SK-N-SH (cell line): ENCODE measurements around the gene ZMIZ1.

Source experiments
- CTCF ChIP-seq: fragments of 200-600 bp; sonication (generic); IDR thresholded peaks from 2 replicates; pipeline ENCODE4 v1.6.1; 2017; ENCODE audit warnings: antibody characterized with exemption, mild to moderate bottlenecking, moderate library complexity
- FOSL2 ChIP-seq: IDR thresholded peaks from 2 replicates; pipeline ENCODE4 v1.4.0; 2012; ENCODE audit warnings: low read depth, mild to moderate bottlenecking, moderate library complexity, borderline replicate concordance
- FOXM1 ChIP-seq: IDR thresholded peaks from 2 replicates; pipeline ENCODE4 v1.4.0; 2012; ENCODE audit warnings: low read depth, mild to moderate bottlenecking
- GABPA ChIP-seq: IDR thresholded peaks from 2 replicates; pipeline ENCODE4 v1.4.0; 2012; ENCODE audit warnings: low read depth, mild to moderate bottlenecking
- JUND ChIP-seq: IDR thresholded peaks from 2 replicates; pipeline ENCODE4 v1.4.0; 2012
- MAX ChIP-seq: IDR thresholded peaks from 2 replicates; pipeline ENCODE4 v1.4.0; 2012; ENCODE audit warnings: low read depth
- MXI1 ChIP-seq: IDR thresholded peaks from 2 replicates; pipeline ENCODE4 v1.6.1; 2012; ENCODE audit warnings: mild to moderate bottlenecking, low read depth, low read length, improper control_type of control experiment
- NRF1 ChIP-seq: IDR thresholded peaks from 2 replicates; pipeline ENCODE4 v1.6.1; 2012; ENCODE audit warnings: low read depth, mild to moderate bottlenecking, low read length
- POLR2AphosphoS5 ChIP-seq: IDR thresholded peaks from 2 replicates; pipeline ENCODE4 v1.6.1; 2012; ENCODE audit warnings: low read depth, low read length
- RFX5 ChIP-seq: IDR thresholded peaks from 2 replicates; pipeline ENCODE4 v1.6.1; 2012; ENCODE audit warnings: mild to moderate bottlenecking, improper control_type of control experiment, low read length
- RXRA ChIP-seq: IDR thresholded peaks from 2 replicates; pipeline ENCODE4 v1.4.0; 2012; ENCODE audit warnings: low read depth, mild to moderate bottlenecking, borderline replicate concordance
- SMC3 ChIP-seq: IDR thresholded peaks from 2 replicates; pipeline ENCODE4 v1.6.1; 2012; ENCODE audit warnings: low read depth, low read length, improper control_type of control experiment
- TEAD4 ChIP-seq: IDR thresholded peaks from 2 replicates; pipeline ENCODE4 v1.4.0; 2012; ENCODE audit warnings: mild to moderate bottlenecking, borderline replicate concordance; ENCODE audit not compliant: insufficient read depth
- ZBTB33 ChIP-seq: IDR thresholded peaks from 2 replicates; pipeline ENCODE4 v1.4.0; 2012; ENCODE audit warnings: low read depth, borderline replicate concordance

GRCh38 chr10:79034271-79034876, 34.4 kb upstream of the ZMIZ1 start:
- TF ChIP-seq JUND = no peak
- no peak for TF ChIP-seq RFX5
- TF ChIP-seq CTCF = no peak
- TF ChIP-seq POLR2AphosphoS5 = no peak
- TF ChIP-seq MXI1 = no peak
- TF ChIP-seq TEAD4 = no peak
- TF ChIP-seq FOSL2 = no peak
- TF ChIP-seq NRF1 = no peak
- no peak for TF ChIP-seq SMC3
- no peak for TF ChIP-seq ZBTB33
- no peak for TF ChIP-seq GABPA
- TF ChIP-seq MAX = no peak
- no peak for TF ChIP-seq RXRA
- TF ChIP-seq FOXM1 = no peak
